ENCODE measurements around the gene UBN1.
"Not testable (repeated sequence)": the region's sequence is repeated elsewhere in the genome, so short reads cannot be mapped to it uniquely, and the experiment has no call there.

Gene UBN1

GRCh38 chr16:4911970-4912386, 64.7 kb downstream of the UBN1 start:
- DNase-seq: no peak

- DNase-seq: no peak
Observed at GRCh38 chr16:4913130-4913773, 66.0 kb downstream of the UBN1 start.

DNA sequence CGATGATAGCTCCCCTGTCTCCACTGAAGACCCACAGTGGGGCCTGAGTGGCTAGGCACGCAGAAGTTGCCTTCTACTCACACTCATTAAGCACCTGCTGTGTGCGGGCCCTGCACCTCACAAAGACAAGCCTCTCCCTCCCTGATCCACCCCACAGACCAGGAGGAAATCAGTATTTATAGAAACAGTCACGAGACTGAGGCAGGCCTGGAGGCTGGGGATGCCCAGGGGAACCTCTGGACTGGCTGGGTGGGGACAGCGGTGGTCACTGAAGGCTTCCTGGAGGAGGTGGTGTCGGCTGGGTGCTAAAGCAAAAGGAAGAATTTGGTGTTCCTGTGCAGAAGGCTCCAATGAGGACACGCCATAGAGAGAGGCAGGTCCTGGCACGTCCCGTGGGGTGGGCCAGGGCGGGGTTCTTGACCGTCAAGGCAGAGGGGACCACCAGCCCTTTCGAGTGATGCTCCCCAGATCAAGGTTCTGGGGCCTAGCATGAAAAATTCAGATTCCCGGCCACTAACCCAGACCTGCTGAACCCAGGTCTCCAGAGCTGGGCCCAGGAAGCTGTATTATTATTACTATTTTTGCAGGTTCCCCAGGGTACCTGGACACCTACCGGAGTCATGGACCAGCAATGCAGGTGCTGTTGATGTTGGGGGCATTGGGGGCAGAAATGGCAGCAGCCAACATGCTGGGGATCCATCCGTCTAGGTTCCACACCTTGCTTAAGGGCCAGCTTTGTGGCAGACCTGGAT, 66.7 kb downstream of the UBN1 start:
- DNase-seq: no peak

GRCh38 chr16:4914528-4915225, 67.4 kb downstream of the UBN1 start:
- DNase-seq: no peak

GRCh38 chr16:4915226-4915761, 68.0 kb downstream of the UBN1 start:
- no peak for DNase-seq

GRCh38 chr16:4917117-4917516, 69.8 kb downstream of the UBN1 start:
- no peak for DNase-seq

DNA sequence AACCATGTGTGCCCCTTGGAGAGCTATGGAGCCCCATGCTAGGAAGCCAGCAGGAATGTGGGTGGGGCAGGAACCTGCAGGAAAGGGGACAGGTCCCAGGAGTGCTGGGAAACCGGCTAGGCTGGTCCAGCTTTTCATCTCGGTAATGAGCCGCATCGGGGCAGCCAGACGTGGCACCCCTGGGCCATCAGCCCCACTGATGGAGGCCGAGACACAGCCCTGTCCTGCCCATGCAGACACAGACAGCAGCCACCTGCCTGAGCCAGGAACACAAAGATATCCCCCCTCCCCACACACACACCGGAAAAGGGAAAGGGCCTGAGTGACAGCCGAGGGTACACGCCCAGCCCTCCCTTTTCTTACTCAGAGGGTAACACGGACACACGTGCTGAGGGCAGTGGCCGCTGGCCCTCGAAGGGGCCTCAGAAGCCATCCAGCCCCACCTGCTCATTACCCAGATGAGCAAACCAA, 71.5 kb downstream of the UBN1 start:
- DNase-seq: no peak

DNA sequence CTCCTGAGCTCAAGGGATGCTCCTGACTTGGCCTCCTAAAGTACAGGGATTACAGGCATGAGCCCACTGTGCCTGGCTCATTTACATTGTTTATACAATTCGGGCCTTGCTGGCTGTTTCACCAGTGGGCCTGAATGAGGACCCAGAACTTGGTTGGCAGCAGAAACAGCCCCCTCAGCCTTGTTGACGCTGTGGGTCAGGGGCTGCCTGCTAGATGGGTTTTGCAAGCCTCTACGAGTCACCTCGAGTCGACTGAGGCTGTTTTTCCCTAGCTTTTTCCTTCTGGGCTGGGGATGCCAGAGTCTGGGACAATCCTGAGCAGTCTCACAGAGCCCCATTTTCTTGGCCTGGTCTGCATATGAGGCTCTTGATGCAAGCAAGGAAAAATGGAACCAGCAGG, 73.5 kb downstream of the UBN1 start:
- DNase-seq: no peak

DNA sequence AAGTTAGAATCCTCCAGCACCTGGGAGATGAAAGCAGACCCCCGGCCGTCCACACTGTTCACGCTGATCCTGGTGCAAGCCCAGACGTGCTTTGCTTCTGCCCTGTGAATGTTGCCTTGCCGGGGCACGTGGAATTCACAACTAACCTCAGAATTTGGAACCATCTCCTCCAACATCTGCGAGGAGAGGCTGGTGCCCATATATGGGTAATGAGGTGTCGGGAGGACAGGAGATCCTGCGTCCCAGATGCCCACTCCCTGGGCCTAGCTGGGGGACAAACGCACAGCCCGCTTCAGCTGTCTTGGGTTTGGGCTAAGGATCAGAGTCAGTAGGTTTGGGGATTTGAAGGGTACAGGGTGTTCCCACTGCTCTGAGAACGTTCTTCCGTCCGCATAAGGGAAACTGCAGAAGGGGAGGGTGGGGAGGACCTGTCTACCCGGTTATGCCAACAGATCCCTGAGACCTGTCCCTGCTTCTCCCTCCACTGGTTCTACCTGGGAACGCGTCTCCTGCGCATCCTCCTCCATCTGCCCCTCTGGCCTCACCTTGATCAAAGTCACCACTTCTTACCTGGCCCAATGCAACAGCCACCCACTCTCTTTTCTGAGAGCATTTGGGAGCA, 75.6 kb downstream of the UBN1 start:
- DNase-seq: no peak

- DNase-seq: no peak
Observed at GRCh38 chr16:4923853-4924252, 76.6 kb downstream of the UBN1 start.

GRCh38 chr16:4924593-4925292, 77.5 kb downstream of the UBN1 start:
- no peak for DNase-seq

DNA sequence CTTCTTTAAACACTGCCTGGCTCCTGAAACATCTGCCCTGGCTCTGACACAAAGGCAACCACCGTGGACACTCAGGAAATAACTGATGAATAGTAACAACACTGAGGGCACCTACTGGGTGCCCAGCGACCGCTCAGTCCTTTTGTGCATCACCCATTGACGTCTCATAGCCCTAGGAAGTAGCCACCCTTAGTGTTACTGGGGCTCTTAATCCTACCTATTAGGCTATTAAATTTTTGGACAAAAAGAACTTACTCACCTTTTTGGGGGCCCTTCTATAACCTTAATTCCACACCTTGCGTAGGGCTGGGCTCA, 78.0 kb downstream of the UBN1 start:
- DNase-seq: no peak

GRCh38 chr16:4925791-4926190, 78.5 kb downstream of the UBN1 start:
- DNase-seq: no peak

- DNase-seq: no peak
Observed at GRCh38 chr16:4926928-4927327, 79.6 kb downstream of the UBN1 start.

DNA sequence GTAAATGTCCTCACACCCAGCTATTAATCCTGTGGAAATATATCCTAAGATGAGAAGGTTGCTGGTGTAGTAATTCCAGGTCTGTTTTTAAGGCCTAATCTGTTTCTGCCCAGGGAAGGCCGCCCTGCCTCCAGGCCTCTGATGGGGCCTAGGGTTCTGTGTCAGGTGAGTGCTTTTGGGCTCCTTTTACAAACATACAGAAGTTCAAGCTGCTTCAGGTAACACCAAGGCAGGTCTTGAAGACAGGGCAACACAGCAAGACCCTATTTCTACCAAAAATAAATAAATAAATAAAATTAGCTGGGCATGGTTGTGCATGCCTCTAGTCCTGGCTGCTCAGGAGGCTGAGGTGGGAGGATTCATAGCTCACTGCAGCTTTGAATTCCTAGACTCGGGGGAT, 80.4 kb downstream of the UBN1 start:
- no peak for DNase-seq

DNA sequence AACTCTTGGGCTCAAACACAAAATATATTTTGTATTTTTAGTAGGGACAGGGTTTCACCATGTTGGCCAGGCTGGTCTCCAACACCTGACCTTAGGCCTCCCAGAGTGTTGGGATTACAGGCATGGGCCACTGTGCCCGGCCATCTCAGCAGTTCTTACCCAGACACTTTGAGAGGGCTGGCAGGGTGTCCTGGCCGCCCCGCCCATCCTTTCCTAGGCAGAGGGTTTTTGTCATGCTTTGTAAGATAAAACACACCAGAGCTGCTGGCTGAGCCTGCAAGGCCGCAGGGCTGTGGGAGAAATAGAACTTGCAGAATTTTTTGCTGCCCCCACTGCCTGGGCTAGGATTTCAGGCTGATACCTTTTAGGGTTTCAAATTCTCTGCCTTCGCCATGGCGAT, 80.9 kb downstream of the UBN1 start:
- DNase-seq: no peak

DNA sequence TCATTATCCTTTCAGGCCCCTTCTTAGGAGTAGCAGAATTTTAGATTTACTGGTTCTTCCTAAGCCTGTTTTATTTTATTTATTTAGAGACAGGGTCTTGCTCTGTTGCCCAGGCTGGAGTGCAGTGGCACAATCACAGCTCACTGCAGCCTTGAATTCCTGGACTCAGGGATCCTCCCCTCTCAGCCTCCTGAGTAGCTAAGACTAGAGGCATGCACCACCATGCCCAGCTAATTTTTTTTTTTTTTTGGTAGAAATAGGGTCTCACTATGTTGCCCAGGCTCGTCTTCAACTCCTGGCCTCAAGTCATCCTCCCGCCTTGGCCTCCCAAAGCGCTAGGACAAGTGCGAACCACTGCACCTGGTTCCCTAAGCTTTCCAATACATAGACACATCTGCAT, 82.3 kb downstream of the UBN1 start:
- not testable (repeated sequence) for DNase-seq

DNA sequence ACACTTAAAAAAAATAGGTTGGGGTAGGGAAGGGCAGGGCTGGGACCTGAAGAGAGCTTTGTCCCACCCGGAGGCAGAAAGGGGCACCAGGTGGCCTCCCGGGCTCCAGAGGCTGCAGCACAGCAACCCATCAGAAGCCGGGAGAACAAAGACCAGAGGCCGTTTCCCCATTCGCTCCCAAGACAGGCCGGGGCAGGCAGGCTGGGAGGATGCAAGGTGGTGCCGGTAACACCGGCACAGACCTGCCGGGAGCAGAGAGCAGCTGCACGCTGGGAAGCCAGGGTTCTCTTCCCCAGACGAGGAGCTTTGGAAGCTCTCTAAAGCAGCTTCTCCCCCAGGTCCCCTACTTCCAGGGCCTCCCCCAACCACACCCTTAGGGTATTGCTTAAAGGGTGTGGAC, 84.1 kb downstream of the UBN1 start:
- no peak for DNase-seq
